Measurements from ENCODE around the gene OOSP2. TPM values are rescaled to one million over a fixed set of nuclear protein-coding genes. Genes with fewer than 3 reads are reported as not detected.
"Not testable (repeated sequence)": the region's sequence is repeated elsewhere in the genome, so short reads cannot be mapped to it uniquely, and the experiment has no call there.

Gene OOSP2, protein sequence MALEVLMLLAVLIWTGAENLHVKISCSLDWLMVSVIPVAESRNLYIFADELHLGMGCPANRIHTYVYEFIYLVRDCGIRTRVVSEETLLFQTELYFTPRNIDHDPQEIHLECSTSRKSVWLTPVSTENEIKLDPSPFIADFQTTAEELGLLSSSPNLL
- not detected in 2 replicates for total RNA-seq (2014; rRNA removed; shearing (Covaris generic))

- DNase-seq (ENCODE audit: low spot score) = no peak
Observed at GRCh38 chr11:60040109-60040508, at the start of gene OOSP2. TSS of gene OOSP2 (plus strand) at chr11:60040409. CDS start at chr11:60040460, 51 bp downstream.

DNA sequence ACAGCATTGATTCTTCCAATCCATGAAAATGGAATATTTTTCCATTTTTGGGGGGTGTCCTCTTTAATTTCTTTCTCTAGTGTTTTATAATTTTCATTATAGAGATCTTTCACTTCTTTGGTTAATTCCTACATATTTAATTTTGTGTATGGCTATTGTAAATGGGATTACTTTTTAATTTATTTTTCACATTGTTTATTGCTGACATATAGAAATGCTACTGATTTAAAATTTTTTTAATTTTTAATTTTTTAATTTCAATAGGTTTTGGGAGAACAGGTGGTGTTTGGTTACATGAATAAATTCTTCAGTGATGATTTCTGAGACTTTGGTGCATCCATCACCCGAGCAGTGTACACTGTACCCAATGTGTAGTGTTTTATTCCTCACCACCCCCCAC is 49.8 kb upstream of the OOSP2 start:
- no peak for DNase-seq (ENCODE audit: low spot score)

DNA sequence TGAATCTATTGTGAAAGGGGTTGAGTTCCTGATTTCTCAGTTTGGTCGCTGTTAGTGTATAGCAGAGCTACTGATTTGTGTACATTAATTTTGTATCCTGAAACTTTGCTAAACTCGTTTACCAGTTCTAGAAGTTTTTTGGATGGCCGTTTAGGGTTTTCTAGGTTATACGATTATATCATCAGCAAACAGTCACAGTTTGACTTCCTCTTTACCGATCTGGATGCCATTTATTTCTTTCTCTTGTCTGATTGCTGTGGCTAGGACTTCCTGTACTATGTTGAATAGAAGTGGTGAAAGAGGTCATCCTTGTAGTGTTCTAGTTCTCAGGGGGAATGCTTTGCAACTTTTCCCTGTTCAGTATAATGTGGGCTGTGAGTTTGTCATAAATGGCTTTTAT is 47.8 kb upstream of the OOSP2 start:
- DNase-seq (ENCODE audit: low spot score) = no peak

DNA sequence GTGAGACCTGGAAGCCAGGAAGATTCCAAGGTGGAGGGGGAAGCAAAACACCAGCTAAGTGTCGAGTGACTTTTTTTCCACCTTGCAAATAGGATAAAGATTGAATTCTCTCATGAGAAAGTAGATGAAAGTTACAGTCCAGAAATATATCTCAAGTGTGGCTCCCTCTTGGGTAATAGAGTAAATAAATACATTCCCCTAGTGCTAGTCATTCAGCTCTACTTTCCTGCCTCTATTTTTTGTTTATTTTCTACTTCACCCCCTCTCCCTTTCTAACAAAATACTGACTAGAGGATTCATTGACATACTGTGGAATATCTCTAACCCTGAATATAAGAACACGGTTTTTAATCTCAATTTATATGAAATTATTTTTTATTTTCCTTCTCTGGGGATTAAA is 42.4 kb upstream of the OOSP2 start:
- no peak for DNase-seq (ENCODE audit: low spot score)

- DNase-seq (ENCODE audit: low spot score) = no peak
Observed at GRCh38 chr11:59999691-60000090, 40.5 kb upstream of the OOSP2 start.

DNA sequence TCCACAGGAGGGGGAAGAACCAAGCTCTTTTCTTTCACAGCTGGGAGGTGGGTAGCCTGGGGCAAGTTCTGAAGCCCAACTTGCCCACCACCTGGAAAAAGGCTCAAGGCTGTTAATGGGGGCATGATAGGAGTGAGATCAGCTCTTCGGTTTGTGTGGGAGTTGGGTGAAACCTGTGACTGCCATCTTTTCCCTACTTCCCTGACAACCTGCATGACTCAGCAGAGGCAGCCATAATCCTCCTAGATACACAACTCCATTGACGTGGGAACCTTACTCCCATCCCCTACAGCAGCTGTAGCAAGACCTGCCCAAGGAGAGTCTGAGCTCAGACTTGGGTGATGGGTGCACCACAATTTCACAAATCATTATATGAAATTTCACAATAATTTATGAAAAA is 36.5 kb upstream of the OOSP2 start:
- no peak for DNase-seq (ENCODE audit: low spot score)

- DNase-seq (ENCODE audit: low spot score) = peak; percentile 11
Observed at GRCh38 chr11:60005360-60005759, 34.8 kb upstream of the OOSP2 start.

DNA sequence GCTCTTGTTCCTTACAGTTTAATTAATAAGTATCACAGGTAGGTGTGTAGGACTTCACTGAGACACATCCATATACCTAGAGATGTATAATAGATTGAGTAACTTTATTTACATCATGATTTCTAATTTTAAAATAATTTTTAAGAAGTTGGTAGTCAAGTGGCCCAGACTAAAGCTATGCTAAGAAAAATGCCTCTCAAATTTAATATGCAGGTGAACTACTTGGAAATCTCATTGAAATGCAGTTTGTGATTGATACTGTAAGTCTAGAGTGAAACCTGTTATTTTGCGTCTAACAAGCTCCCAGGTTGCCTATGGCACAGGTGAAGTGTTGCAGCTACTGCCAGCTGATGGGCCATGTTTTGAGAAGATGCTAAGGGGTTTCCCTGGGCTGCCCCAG is 23.3 kb upstream of the OOSP2 start, which contains the start of gene OOSP4B:
OOSP4B (plus strand) TSS at position 301 of the 400 bp plus-strand sequence.
- DNase-seq (ENCODE audit: low spot score) = no peak

DNA sequence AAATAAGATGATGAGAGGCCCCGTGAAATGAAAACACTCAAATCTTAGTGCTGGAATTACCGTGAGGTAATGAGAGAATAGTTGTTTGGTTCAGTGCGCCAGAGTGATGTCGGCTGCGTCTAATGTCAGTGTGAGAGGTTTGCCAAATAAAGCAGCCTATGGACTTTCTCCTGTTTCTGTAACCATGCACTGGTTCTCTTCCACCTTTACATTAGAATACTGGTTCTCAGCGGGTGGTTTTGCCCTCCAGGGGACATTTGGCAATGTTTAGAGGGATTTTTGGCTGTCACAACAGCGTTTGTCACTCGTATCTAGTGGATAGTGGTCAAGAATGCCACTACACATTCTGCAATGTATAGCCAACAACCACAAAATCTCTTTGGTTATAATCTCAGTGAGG is 22.2 kb upstream of the OOSP2 start:
- no peak for DNase-seq (ENCODE audit: low spot score)

- not testable (repeated sequence) for DNase-seq (ENCODE audit: low spot score)
Observed at GRCh38 chr11:60020376-60020775, 19.8 kb upstream of the OOSP2 start.

DNA sequence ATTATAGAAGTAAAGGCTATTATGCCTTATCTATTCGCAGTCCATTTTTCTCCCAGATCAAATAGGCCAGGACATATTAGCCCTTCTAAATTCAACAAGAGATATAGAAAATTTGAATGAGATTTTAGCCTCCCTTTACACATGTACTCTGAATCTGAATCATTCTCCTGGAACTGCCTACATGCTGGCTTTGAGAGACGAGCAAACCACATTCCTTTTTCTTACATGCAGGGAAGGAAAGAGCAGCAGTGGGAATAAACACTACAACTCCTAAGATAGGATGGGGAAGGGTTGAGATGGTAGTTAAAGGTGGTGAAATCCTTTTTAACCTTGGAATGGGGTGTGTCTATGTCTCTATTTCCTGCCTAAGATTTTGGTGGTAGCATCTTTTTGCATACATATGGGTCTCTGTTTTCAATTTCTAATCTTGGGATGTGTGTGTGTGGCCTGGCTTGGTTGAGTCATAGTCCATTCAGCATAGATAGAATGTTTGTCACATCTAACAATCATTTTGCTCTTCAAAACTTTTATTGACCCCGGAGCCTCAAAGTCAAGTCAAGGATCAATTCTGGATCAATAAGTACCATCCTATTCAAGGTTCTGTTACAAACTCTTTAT is 11.1 kb upstream of the OOSP2 start:
- DNase-seq (ENCODE audit: low spot score) = no peak

DNA sequence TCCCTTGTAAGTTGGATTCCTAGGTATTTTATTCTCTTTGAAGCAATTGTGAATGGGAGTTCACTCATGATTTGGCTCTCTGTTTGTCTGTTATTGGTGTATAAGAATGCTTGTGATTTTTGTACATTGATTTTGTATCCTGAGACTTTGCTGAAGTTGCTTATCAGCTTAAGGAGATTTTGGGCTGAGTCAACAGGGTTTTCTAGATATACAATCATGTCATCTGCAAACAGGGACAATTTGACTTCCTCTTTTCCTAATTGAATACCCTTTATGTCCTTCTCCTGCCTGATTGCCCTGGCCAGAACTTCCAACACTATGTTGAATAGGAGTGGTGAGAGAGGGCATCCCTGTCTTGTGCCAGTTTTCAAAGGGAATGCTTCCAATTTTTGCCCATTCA is 10.2 kb downstream of the OOSP2 start:
- not testable (repeated sequence) for DNase-seq (ENCODE audit: low spot score)

- DNase-seq (ENCODE audit: low spot score) = not testable (repeated sequence)
Observed at GRCh38 chr11:60050839-60051238, 10.6 kb downstream of the OOSP2 start.

- DNase-seq (ENCODE audit: low spot score) = no peak
Observed at GRCh38 chr11:60056349-60056969, 16.2 kb downstream of the OOSP2 start, which contains the start of gene MS4A3. TSS of gene MS4A3 (plus strand) at chr11:60056665. CDS start at chr11:60061161, 4,496 bp downstream.

DNA sequence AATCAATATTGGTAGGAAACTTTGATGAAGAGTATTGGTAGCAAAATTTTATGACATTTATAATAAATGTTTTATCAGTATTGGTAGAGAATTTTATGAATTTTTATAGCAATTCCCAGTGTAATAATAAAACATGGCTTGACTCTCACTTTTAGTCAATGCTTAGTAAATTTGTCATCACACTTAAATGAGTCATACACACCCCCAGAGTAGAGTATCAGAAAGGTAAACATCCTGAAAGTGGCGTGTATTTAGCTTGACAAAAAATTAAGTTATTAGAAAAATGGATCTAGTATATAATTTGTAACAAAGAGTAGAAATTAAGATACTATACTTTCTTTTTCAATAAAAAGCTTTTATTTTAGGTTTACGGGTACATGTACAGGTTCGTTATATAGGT is 18.8 kb downstream of the OOSP2 start:
- no peak for DNase-seq (ENCODE audit: low spot score)

GRCh38 chr11:60059521-60060240 is 19.5 kb downstream of the OOSP2 start:
- no peak for DNase-seq (ENCODE audit: low spot score)

GRCh38 chr11:60064111-60064510 is 23.9 kb downstream of the OOSP2 start:
- DNase-seq (ENCODE audit: low spot score) = no peak

- no peak for DNase-seq (ENCODE audit: low spot score)
Observed at GRCh38 chr11:60065801-60066200, 25.6 kb downstream of the OOSP2 start.

GRCh38 chr11:60069450-60069849 is 29.2 kb downstream of the OOSP2 start:
- DNase-seq (ENCODE audit: low spot score) = no peak

DNA sequence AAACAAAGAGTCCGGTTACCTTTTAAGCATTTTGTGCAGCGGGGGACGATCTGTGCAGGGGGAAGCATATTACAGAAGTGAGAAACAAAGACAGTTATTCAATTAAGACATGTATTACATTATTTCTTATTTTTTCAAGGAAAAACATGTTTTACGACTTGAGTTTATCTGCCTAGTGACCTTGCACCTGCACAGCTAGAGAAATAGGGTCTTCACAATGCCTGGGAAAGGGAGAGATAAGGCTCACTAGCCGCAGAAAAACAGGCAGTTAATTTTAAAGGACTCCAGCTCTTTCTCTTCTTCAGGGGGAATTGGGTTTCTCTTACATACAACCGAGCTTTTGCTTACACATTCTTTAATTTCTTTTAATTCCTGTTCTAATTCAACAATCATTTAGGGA is 31.4 kb downstream of the OOSP2 start:
- not testable (repeated sequence) for DNase-seq (ENCODE audit: low spot score)

GRCh38 chr11:60077216-60077817 is 37.1 kb downstream of the OOSP2 start:
- DNase-seq (ENCODE audit: low spot score) = no peak

GRCh38 chr11:60077981-60078380 is 37.8 kb downstream of the OOSP2 start:
- DNase-seq (ENCODE audit: low spot score) = no peak
